Measurements from ENCODE around the gene BANF2. TPM values are rescaled to one million over a fixed set of nuclear protein-coding genes. Genes with fewer than 3 reads are reported as not detected.

Gene BANF2
- total and polyA plus RNA-seq, 2 of the 13 experiments (the other 11 are each of a cell fraction or from before 2014, with no cell fraction given) = 0.35 TPM; not detected in 1

DNA sequence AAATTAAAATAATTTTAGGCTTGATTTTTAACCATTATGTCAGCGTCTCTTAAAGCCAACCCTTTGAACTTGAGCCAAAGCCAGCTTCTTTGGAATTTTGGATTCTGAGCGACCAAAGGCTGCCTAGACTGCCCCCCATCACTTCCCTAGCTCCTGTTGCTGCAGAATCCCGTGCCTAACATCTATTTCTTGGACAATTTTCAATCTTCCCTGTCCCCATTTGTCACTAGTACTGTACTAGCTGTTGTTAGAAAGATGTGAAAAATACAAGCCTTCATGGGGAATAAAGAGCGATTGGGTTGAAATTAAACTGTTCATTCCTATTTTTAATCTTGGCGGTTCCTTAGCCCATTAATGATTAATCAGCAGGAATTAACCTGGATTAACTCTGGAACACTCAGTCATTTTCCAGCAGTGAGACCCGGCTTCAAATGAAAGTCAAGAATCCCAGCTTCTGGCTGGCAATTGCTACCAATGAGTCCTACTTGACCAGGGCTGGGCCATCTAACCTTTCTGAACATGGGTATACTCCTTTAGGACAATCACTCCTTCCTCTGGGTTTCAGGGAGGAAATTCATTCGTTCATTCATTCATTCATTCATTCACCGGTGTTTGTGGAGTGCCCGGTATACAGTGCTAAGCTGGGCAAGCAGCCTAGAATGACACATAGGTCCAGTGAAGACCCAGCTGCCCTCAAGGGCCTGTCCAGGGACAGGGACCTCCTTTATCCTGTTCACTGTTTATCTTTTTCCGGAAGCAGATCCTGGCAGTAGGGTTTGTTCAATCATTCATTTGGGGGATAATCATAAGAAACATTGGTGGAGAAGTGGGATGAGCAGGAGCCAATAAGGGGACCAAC lies 16.3 kb upstream of the BANF2 start (continued):
- TF ChIP-seq, protein P1, sequence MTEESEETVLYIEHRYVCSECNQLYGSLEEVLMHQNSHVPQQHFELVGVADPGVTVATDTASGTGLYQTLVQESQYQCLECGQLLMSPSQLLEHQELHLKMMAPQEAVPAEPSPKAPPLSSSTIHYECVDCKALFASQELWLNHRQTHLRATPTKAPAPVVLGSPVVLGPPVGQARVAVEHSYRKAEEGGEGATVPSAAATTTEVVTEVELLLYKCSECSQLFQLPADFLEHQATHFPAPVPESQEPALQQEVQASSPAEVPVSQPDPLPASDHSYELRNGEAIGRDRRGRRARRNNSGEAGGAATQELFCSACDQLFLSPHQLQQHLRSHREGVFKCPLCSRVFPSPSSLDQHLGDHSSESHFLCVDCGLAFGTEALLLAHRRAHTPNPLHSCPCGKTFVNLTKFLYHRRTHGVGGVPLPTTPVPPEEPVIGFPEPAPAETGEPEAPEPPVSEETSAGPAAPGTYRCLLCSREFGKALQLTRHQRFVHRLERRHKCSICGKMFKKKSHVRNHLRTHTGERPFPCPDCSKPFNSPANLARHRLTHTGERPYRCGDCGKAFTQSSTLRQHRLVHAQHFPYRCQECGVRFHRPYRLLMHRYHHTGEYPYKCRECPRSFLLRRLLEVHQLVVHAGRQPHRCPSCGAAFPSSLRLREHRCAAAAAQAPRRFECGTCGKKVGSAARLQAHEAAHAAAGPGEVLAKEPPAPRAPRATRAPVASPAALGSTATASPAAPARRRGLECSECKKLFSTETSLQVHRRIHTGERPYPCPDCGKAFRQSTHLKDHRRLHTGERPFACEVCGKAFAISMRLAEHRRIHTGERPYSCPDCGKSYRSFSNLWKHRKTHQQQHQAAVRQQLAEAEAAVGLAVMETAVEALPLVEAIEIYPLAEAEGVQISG (CRISPR knock-in tag; IDR thresholded peaks at IDR 0.05) = no peak
- TF ChIP-seq ZNF24 (IDR thresholded peaks at IDR 0.05) = peak; percentile 97
- TF ChIP-seq TMF1 (CRISPR knock-in tag; IDR thresholded peaks at IDR 0.05; ENCODE audit: low read depth) = no peak
- no peak for TF ChIP-seq NONO (IDR thresholded peaks at IDR 0.05)
- peak; percentile 48; the same call in 1 of the 2 replicates for TF ChIP-seq NONO (CRISPR knock-in tag; conservative IDR thresholded peaks at IDR 0.05)
- TF ChIP-seq PHF21A (CRISPR knock-in tag; IDR thresholded peaks at IDR 0.05) = no peak
- TF ChIP-seq YY1 (IDR thresholded peaks at IDR 0.05; ENCODE audit: insufficient read depth, insufficient replicate concordance, low read depth, low read length) = no peak
- TF ChIP-seq SALL1 (CRISPR knock-in tag; IDR thresholded peaks at IDR 0.05) = no peak
- no peak for TF ChIP-seq PITX1 (CRISPR knock-in tag; IDR thresholded peaks at IDR 0.05)
- no peak for TF ChIP-seq TARDBP (CRISPR knock-in tag; IDR thresholded peaks at IDR 0.05)
- TF ChIP-seq, protein P2, sequence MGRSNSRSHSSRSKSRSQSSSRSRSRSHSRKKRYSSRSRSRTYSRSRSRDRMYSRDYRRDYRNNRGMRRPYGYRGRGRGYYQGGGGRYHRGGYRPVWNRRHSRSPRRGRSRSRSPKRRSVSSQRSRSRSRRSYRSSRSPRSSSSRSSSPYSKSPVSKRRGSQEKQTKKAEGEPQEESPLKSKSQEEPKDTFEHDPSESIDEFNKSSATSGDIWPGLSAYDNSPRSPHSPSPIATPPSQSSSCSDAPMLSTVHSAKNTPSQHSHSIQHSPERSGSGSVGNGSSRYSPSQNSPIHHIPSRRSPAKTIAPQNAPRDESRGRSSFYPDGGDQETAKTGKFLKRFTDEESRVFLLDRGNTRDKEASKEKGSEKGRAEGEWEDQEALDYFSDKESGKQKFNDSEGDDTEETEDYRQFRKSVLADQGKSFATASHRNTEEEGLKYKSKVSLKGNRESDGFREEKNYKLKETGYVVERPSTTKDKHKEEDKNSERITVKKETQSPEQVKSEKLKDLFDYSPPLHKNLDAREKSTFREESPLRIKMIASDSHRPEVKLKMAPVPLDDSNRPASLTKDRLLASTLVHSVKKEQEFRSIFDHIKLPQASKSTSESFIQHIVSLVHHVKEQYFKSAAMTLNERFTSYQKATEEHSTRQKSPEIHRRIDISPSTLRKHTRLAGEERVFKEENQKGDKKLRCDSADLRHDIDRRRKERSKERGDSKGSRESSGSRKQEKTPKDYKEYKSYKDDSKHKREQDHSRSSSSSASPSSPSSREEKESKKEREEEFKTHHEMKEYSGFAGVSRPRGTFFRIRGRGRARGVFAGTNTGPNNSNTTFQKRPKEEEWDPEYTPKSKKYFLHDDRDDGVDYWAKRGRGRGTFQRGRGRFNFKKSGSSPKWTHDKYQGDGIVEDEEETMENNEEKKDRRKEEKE (IDR thresholded peaks at IDR 0.05) = no peak
- no peak for TF ChIP-seq ETV6 (CRISPR knock-in tag; conservative IDR thresholded peaks at IDR 0.05)
- no peak for TF ChIP-seq ZNF629 (CRISPR knock-in tag; conservative IDR thresholded peaks at IDR 0.05)
- TF ChIP-seq ZNF101 (CRISPR knock-in tag; IDR thresholded peaks at IDR 0.05; ENCODE audit: borderline replicate concordance, low read depth) = no peak
- no peak for TF ChIP-seq CHD4 (IDR thresholded peaks at IDR 0.05; ENCODE audit: borderline replicate concordance, low read length)
- no peak; the same call in 1 of the 2 replicates for TF ChIP-seq MEIS2 (CRISPR knock-in tag; IDR thresholded peaks at IDR 0.05)
- TF ChIP-seq ZBTB37 (CRISPR knock-in tag; IDR thresholded peaks at IDR 0.05) = no peak
- TF ChIP-seq ZNF510 (CRISPR knock-in tag; IDR thresholded peaks at IDR 0.05; ENCODE audit: low read depth) = peak; percentile 84; the same call in 1 of the 2 replicates
- TF ChIP-seq, protein P3, sequence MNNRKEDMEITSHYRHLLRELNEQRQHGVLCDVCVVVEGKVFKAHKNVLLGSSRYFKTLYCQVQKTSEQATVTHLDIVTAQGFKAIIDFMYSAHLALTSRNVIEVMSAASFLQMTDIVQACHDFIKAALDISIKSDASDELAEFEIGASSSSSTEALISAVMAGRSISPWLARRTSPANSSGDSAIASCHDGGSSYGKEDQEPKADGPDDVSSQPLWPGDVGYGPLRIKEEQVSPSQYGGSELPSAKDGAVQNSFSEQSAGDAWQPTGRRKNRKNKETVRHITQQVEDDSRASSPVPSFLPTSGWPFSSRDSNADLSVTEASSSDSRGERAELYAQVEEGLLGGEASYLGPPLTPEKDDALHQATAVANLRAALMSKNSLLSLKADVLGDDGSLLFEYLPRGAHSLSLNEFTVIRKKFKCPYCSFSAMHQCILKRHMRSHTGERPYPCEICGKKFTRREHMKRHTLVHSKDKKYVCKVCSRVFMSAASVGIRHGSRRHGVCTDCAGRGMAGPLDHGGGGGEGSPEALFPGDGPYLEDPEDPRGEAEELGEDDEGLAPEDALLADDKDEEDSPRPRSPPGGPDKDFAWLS (CRISPR knock-in tag; IDR thresholded peaks at IDR 0.05; ENCODE audit: borderline replicate concordance) = peak; percentile 60; the same call in 1 of the 2 replicates
- no peak for TF ChIP-seq XRCC5 (optimal IDR thresholded peaks at IDR 0.05; ENCODE audit: low read length)
- no peak for TF ChIP-seq ZNF230 (CRISPR knock-in tag; IDR thresholded peaks at IDR 0.05)

Measured in HepG2 (cell line).